Measurements from ENCODE around the gene CDK7.

- TF ChIP-seq, protein P1, sequence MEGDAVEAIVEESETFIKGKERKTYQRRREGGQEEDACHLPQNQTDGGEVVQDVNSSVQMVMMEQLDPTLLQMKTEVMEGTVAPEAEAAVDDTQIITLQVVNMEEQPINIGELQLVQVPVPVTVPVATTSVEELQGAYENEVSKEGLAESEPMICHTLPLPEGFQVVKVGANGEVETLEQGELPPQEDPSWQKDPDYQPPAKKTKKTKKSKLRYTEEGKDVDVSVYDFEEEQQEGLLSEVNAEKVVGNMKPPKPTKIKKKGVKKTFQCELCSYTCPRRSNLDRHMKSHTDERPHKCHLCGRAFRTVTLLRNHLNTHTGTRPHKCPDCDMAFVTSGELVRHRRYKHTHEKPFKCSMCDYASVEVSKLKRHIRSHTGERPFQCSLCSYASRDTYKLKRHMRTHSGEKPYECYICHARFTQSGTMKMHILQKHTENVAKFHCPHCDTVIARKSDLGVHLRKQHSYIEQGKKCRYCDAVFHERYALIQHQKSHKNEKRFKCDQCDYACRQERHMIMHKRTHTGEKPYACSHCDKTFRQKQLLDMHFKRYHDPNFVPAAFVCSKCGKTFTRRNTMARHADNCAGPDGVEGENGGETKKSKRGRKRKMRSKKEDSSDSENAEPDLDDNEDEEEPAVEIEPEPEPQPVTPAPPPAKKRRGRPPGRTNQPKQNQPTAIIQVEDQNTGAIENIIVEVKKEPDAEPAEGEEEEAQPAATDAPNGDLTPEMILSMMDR (IDR thresholded peaks at IDR 0.05; ENCODE audit: low read length), result no peak
- TF ChIP-seq EZH2phosphoT487 (IDR thresholded peaks at IDR 0.05; ENCODE audit: low read length) (no peak), EZH2 (optimal IDR thresholded peaks at IDR 0.05; ENCODE audit: low read depth, low read length) (no peak)
Observed at GRCh38 chr5:69315972-69316371, 81.3 kb downstream of the CDK7 start.
